Peyer's patch (tissue), 4 donors: ENCODE data around the gene RUBCNL. TPM values are rescaled to one million over a fixed set of nuclear protein-coding genes. Genes with fewer than 3 reads are reported as not detected.

Experiments used
- DNase-seq, 3 donors: peaks; one replicate each; pipeline ENCODE4 v3.0.0-alpha.2; 2017 to 2019
- H3K27ac ChIP-seq, 4 donors: fragments of 200-600 bp; sonication (generic); one replicate each; pipeline ENCODE4 v1.5.1; 2016 to 2019
- H3K27me3 ChIP-seq, 2 donors: fragments of 200-600 bp; sonication (generic); one replicate each; pipeline ENCODE4 v1.5.1; 2019
- H3K36me3 ChIP-seq, 3 donors: fragments of 200-600 bp; sonication (generic); one replicate each; pipeline ENCODE4 v1.5.1; 2016 to 2019
- H3K4me1 ChIP-seq, 4 donors: fragments of 200-600 bp; sonication (generic); one replicate each; pipeline ENCODE4 v1.5.1; 2016 to 2019
- H3K4me3 ChIP-seq, 4 donors: fragments of 200-600 bp; sonication (generic); 1 replicate in 3 of 4; 2 replicates in 1 of 4; pipeline ENCODE4 v1.5.1; 2016 to 2019; ENCODE audit warnings: mild to moderate bottlenecking in 1 of 4
- H3K9me3 ChIP-seq, 4 donors: fragments of 200-600 bp; sonication (generic); one replicate each; pipeline ENCODE4 v1.5.1; 2016 to 2019; ENCODE audit warnings: mild to moderate bottlenecking in 1 of 4
- POLR2A ChIP-seq, 2 donors: fragments of 450-650 bp; IDR thresholded peaks; one replicate each; pipeline ENCODE4 v1.5.1; 2017; ENCODE audit warnings: antibody characterized with exemption in 2 of 2, mild to moderate bottlenecking in 2 of 2, moderate library complexity in 2 of 2
- total RNA-seq, 4 donors: library from RNA; depleted of rRNA; stranded (reverse); fragments of >200 nt; gene quantifications; one replicate each; pipeline ENCODE4 v1.1.0, GENCODE V29; 2016
- TF ChIP-seq, protein P1 (sequence below), 6 experiments: fragments of 450-650 bp in 4 of 6; fragments of 200-600 bp in 2 of 6; sonication (generic) in 1 of 6; IDR thresholded peaks; one replicate each; pipeline ENCODE4 v1.5.1; 2017 to 2019; ENCODE audit warnings: antibody characterized with exemption in 6 of 6, mild to moderate bottlenecking in 3 of 6, moderate library complexity in 1 of 6

The RUBCNL gene
- total RNA-seq, 4 donors from 2014 or later = 10.3 to 52.0 (median 13.9) TPM

DNA sequence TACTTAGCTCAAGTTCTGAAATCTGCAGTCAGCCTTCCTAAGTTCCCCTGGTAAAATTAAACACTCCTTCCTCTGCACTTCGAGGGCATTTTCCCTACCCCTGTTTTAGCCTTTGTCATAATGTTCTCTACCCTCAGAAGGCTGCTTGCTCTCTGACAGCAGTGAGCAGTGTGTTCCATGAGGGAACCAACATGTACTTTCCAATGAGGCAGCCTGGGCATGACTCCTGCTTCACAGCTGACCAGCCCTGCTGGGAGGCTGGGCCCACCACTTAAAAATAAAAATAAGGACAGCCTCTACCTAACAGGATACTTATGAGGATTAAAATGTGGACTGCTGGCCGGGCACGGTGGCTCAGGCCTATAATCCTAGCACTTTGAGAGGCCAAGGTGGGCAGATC lies 26.4 kb downstream of the RUBCNL start:
- H3K27ac ChIP-seq = no peak overlapping the region
- DNase-seq = no peak
- no peaks in the 10 kb centered on the region for H3K27me3 ChIP-seq
- no peak overlapping the region for H3K4me3 ChIP-seq
- no peaks in the 10 kb centered on the region for H3K9me3 ChIP-seq
- H3K4me1 ChIP-seq = no peaks in the 10 kb centered on the region
- H3K36me3 ChIP-seq = peaks cover 0 to 12% (median 0%) of the 10 kb centered on the region in 3 donors
- TF ChIP-seq POLR2A (IDR thresholded peaks at IDR 0.05) = no peak
- TF ChIP-seq, protein P1, sequence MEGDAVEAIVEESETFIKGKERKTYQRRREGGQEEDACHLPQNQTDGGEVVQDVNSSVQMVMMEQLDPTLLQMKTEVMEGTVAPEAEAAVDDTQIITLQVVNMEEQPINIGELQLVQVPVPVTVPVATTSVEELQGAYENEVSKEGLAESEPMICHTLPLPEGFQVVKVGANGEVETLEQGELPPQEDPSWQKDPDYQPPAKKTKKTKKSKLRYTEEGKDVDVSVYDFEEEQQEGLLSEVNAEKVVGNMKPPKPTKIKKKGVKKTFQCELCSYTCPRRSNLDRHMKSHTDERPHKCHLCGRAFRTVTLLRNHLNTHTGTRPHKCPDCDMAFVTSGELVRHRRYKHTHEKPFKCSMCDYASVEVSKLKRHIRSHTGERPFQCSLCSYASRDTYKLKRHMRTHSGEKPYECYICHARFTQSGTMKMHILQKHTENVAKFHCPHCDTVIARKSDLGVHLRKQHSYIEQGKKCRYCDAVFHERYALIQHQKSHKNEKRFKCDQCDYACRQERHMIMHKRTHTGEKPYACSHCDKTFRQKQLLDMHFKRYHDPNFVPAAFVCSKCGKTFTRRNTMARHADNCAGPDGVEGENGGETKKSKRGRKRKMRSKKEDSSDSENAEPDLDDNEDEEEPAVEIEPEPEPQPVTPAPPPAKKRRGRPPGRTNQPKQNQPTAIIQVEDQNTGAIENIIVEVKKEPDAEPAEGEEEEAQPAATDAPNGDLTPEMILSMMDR (IDR thresholded peaks at IDR 0.05) = no peak

DNA sequence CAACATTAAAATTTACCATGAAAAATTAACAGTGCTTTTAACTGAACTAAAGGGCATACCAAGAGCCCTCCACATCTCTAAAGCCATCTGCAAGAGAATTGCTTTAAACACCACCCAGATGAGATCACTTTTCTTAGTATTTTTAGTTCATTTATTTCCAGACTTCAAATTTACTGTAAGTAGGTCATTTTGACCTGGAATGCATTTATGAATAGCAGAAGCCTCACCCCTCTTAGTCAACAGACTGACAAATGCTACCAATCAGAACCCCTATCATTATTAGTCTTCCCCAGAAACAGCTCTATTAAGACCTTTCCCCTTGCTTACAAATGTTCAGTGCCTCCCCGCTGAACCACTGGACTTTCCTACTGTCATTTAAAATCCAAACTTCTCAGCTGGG lies 27.3 kb downstream of the RUBCNL start:
- TF ChIP-seq, protein P1 (IDR thresholded peaks at IDR 0.05) = no peak
- TF ChIP-seq POLR2A (IDR thresholded peaks at IDR 0.05) = no peak
- H3K4me1 ChIP-seq = no peaks in the 10 kb centered on the region
- no peaks in the 10 kb centered on the region for H3K27me3 ChIP-seq
- H3K27ac ChIP-seq = no peak overlapping the region
- DNase-seq = no peak
- H3K36me3 ChIP-seq = peaks cover 0 to 8% (median 0%) of the 10 kb centered on the region in 3 donors
- no peak overlapping the region for H3K4me3 ChIP-seq
- H3K9me3 ChIP-seq = no peaks in the 10 kb centered on the region

DNA sequence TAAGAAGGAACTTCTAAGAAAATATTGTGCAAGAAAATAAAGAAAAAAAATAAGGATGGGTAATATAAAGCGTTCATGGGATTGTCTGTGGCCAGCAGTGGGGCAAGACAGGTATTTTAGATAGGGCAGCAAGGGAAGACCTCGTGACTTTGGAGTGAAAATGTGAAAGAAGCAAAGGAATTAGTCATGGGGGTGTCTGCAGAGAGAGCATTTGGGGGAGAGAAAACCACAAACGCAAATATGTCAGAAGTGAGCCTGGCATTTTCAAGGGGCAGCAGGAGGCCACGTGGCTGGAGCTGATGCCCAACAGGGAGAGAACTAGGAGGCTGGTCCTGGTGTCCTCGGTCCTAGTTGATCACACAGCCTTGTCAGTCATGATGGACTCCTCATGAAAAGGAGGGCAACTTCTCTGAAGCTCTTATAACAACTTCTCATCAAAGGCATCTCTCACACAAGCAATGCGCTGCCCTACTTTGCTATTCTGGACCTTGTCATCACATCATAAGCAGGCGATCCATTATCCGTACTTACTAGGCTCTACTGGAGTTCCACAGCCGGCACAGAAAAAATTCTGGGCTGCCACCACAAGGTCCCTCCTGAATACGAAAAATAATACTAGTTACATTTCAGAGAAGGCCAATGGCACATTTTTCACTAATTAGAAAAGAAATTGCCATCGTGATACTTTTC lies 31.0 kb downstream of the RUBCNL start:
- no peaks in the 10 kb centered on the region for H3K4me1 ChIP-seq
- H3K4me3 ChIP-seq = no peak overlapping the region
- DNase-seq = no peak
- no peaks in the 10 kb centered on the region for H3K9me3 ChIP-seq
- H3K36me3 ChIP-seq = peaks cover 0 to 5% (median 0%) of the 10 kb centered on the region in 3 donors
- H3K27ac ChIP-seq = no peak overlapping the region
- TF ChIP-seq, protein P1 (IDR thresholded peaks at IDR 0.05) = no peak
- TF ChIP-seq POLR2A (IDR thresholded peaks at IDR 0.05) = no peak
- no peaks in the 10 kb centered on the region for H3K27me3 ChIP-seq

DNA sequence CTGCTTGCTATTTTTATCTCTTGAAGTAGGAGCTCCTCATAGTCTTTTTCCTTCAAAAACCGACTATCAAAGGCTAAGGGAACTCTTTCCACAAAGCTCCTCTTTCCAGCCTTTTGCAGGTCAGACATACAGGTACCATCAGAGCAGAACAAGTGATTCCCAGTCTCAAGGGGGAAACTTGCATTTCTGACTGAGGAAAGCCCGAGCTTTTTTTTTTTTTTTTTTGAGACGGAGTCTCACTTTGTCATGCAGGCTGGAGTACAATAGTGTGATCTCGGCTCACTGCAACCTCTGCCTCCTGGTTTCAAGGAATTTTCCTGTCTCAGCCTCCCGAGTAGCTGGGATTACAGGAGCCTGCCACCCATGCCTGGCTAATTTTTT lies 32.0 kb downstream of the RUBCNL start:
- H3K27me3 ChIP-seq = no peaks in the 10 kb centered on the region
- no peak overlapping the region for H3K4me3 ChIP-seq
- H3K9me3 ChIP-seq = no peaks in the 10 kb centered on the region
- H3K27ac ChIP-seq = no peak overlapping the region
- H3K4me1 ChIP-seq = no peaks in the 10 kb centered on the region
- no peak for DNase-seq
- TF ChIP-seq, protein P1 (IDR thresholded peaks at IDR 0.05) = no peak
- no peak for TF ChIP-seq POLR2A (IDR thresholded peaks at IDR 0.05)
- H3K36me3 ChIP-seq = peaks cover 0 to 5% (median 0%) of the 10 kb centered on the region in 3 donors

DNA sequence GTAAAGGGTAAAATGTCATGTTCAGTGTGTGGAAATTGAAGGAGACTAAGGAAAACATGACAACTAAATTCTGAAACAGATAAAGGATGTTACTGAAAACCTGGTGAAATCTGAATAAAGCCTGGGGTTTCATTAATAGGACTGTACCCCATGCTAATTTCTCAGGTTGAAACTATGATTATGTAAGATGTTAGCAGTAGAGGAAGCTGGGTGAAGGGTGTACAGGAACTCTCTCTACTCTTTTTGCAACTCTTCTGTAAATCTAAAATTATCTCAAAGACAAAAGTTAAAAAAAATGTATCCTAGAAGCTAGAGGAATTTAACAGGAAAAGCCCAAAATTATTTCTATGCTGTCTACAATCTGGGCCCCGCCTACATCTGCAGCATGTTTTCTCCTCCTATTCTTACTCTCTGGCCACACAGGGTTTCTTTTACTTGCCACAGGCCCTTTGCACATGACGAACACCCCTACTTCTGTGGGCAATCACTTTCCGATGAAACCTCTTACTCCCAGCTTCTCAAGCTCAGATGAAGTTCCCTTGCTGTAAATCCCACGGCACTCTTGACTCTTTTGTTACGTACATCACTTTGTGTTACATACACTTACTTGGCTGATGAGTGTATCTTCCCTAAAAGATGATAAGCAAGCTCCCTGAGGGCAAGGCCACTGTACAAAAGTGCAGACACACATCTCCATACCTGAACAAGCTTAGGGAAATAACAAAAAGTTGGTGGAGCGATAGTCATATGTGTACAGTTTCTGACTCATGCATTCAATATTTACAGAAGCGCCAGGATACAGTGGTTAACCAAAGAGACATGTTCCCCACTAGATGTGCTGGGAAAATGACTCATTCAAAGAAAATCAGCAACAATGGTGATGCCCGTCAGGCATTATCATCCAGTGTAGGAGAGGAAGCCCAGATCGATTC lies 32.6 kb downstream of the RUBCNL start:
- TF ChIP-seq POLR2A (IDR thresholded peaks at IDR 0.05) = no peak
- TF ChIP-seq, protein P1 (IDR thresholded peaks at IDR 0.05) = no peak
- H3K4me3 ChIP-seq = no peak overlapping the region

More for the DNA sequence above, 32.6 kb downstream of the RUBCNL start:
- Histone ChIP-seq H3K36me3 (peaks cover 0 to 3% (median 0%) of the 10 kb centered on the region in 3 donors), H3K4me1 (no peaks in the 10 kb centered on the region), H3K9me3 (no peaks in the 10 kb centered on the region), H3K27me3 (no peaks in the 10 kb centered on the region), H3K27ac (peak overlapping the region in 1 of 4 donors; percentile 12)
- no peak for DNase-seq
